ENCODE measurements around the gene BUD13. TPM values are rescaled to one million over a fixed set of nuclear protein-coding genes. Genes with fewer than 3 reads are reported as not detected.

The BUD13 gene
- total and polyA plus RNA-seq, 10 of the 15 experiments (the other 5 are each of a cell fraction or from before 2014, with no cell fraction given) = 10.9 to 36.5 (median 24.7) TPM

GRCh38 chr11:116725434-116726221, 47.2 kb downstream of the BUD13 start:
- ChIA-PET CTCF (no interaction called here), POLR2A (no interaction called here), SMC1A (ENCODE audit: uncharacterized antibody, unreplicated experiment) (no interaction called here), RAD21 (ENCODE audit: unreplicated experiment) (no interaction called here)
- no peak for ATAC-seq
- Histone ChIP-seq H3K79me2 (ENCODE audit: control insufficient read depth, insufficient read depth, low read length) (no peaks in the 10 kb centered on the region), H3K4me1 (ENCODE audit: control insufficient read depth, insufficient read depth, low read length) (no peaks in the 10 kb centered on the region), H3K4me3 (no peak overlapping the region), H3K36me3 (ENCODE audit: control insufficient read depth in 2 of 2, insufficient read depth in 2 of 2, low read length in 1 of 2) (no peaks in the 10 kb centered on the region), H4K20me1 (ENCODE audit: control insufficient read depth, insufficient read depth) (no peaks in the 10 kb centered on the region), H3K9ac (ENCODE audit: control insufficient read depth, insufficient read depth, low read length) (no peak overlapping the region), H3K27me3 (replicated peaks in 1 of 2; ENCODE audit: control insufficient read depth in 2 of 2, insufficient read depth in 2 of 2, low read length in 1 of 2) (no peaks in the 10 kb centered on the region; a peak in 2 of 4 replicates), H3K27ac (ENCODE audit: control insufficient read depth, insufficient read depth) (no peak overlapping the region), H3K4me2 (ENCODE audit: control insufficient read depth, insufficient read depth) (no peak overlapping the region), H3K9me3 (replicated peaks; ENCODE audit: control insufficient read depth, insufficient read depth, low read length) (no peaks in the 10 kb centered on the region), H2AFZ (ENCODE audit: control insufficient read depth, low read depth, low read length) (no peak overlapping the region)
- BruUV-seq (replicated peaks) = no TSS peak
- TF ChIP-seq NR2F1 (conservative IDR thresholded peaks at IDR 0.05) (no peak), ESRRA (IDR thresholded peaks at IDR 0.05; ENCODE audit: low read length) (no peak)
- TF ChIP-seq, protein P1, sequence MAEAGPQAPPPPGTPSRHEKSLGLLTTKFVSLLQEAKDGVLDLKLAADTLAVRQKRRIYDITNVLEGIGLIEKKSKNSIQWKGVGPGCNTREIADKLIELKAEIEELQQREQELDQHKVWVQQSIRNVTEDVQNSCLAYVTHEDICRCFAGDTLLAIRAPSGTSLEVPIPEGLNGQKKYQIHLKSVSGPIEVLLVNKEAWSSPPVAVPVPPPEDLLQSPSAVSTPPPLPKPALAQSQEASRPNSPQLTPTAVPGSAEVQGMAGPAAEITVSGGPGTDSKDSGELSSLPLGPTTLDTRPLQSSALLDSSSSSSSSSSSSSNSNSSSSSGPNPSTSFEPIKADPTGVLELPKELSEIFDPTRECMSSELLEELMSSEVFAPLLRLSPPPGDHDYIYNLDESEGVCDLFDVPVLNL (IDR thresholded peaks at IDR 0.05; ENCODE audit: low read depth, low read length) = no peak
- DNase-seq (ENCODE audit: low read depth, low spot score) = no peak
- intact Hi-C loops (cut with micrococcal nuclease; ENCODE audit: unreplicated experiment) (no loop called here), in situ Hi-C loops (cut with MboI) (no loop called here)
- FAIRE-seq = no peak
- 16% methylated on average over 17 of the region's 19 CpGs for WGBS (ENCODE audit: insufficient coverage, insufficient replicate concordance, low lambda C conversion rate, missing lambda C conversion rate)

GRCh38 chr11:116724813-116725212, 48.0 kb downstream of the BUD13 start:
- RAD21 ChIA-PET (ENCODE audit: unreplicated experiment) = no interaction called here
- 58% methylated on average over 6 of the region's 6 CpGs for WGBS (ENCODE audit: insufficient coverage, insufficient replicate concordance, low lambda C conversion rate, missing lambda C conversion rate)
- TF ChIP-seq IKZF1 (conservative IDR thresholded peaks at IDR 0.05) = no peak
- TF ChIP-seq YY1 (IDR thresholded peaks at IDR 0.05; ENCODE audit: low read depth, low read length) = no peak
- TF ChIP-seq BCL11A (IDR thresholded peaks at IDR 0.05; ENCODE audit: low read depth, low read length) = no peak
- no peak for TF ChIP-seq MLLT1 (IDR thresholded peaks at IDR 0.05)
- no peak for TF ChIP-seq HCFC1 (IDR thresholded peaks at IDR 0.05; ENCODE audit: low read length)
- no peak for TF ChIP-seq KDM1A (IDR thresholded peaks at IDR 0.05; ENCODE audit: borderline replicate concordance)
- TF ChIP-seq NBN (IDR thresholded peaks at IDR 0.05) = no peak
- no peak for TF ChIP-seq USF2 (IDR thresholded peaks at IDR 0.05; ENCODE audit: borderline replicate concordance, low read depth, low read length)
- TF ChIP-seq, protein P2, sequence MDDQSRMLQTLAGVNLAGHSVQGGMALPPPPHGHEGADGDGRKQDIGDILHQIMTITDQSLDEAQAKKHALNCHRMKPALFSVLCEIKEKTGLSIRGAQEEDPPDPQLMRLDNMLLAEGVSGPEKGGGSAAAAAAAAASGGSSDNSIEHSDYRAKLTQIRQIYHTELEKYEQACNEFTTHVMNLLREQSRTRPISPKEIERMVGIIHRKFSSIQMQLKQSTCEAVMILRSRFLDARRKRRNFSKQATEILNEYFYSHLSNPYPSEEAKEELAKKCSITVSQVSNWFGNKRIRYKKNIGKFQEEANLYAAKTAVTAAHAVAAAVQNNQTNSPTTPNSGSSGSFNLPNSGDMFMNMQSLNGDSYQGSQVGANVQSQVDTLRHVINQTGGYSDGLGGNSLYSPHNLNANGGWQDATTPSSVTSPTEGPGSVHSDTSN (IDR thresholded peaks at IDR 0.05; ENCODE audit: insufficient replicate concordance, low read depth, low read length) = no peak
- no peak for TF ChIP-seq TCF12 (IDR thresholded peaks at IDR 0.05; ENCODE audit: low read depth, low read length)
- TF ChIP-seq EZH2 (IDR thresholded peaks at IDR 0.05; ENCODE audit: borderline replicate concordance, control insufficient read depth, low read depth, low read length) = no peak

More at GRCh38 chr11:116724813-116725212, 48.0 kb downstream of the BUD13 start:
- H3K79me2 ChIP-seq (ENCODE audit: control insufficient read depth, insufficient read depth, low read length) = no peaks in the 10 kb centered on the region
- FAIRE-seq (no peak), ATAC-seq (no peak), DNase-seq (ENCODE audit: low read depth, low spot score) (no peak)
- ChIA-PET SMC1A (ENCODE audit: uncharacterized antibody, unreplicated experiment) (no interaction called here), CTCF (no interaction called here), POLR2A (no interaction called here)
- no peaks in the 10 kb centered on the region for H3K9me3 ChIP-seq (replicated peaks; ENCODE audit: control insufficient read depth, insufficient read depth, low read length)
- H3K27me3 ChIP-seq (replicated peaks in 1 of 2; ENCODE audit: control insufficient read depth in 2 of 2, insufficient read depth in 2 of 2, low read length in 1 of 2) = peaks cover 0 to 3% of the 10 kb centered on the region in 2 experiments
- H3K36me3 ChIP-seq (ENCODE audit: control insufficient read depth in 2 of 2, insufficient read depth in 2 of 2, low read length in 1 of 2) = no peaks in the 10 kb centered on the region
- no peak overlapping the region for H3K9ac ChIP-seq (ENCODE audit: control insufficient read depth, insufficient read depth, low read length)
- H3K4me1 ChIP-seq (ENCODE audit: control insufficient read depth, insufficient read depth, low read length) = no peaks in the 10 kb centered on the region
- no peak overlapping the region for H3K4me2 ChIP-seq (ENCODE audit: control insufficient read depth, insufficient read depth)
- H2AFZ ChIP-seq (ENCODE audit: control insufficient read depth, low read depth, low read length) = no peak overlapping the region
- in situ Hi-C loops (cut with MboI) (no loop called here), intact Hi-C loops (cut with micrococcal nuclease; ENCODE audit: unreplicated experiment) (no loop called here)
- H3K27ac ChIP-seq (ENCODE audit: control insufficient read depth, insufficient read depth) = no peak overlapping the region
- no TSS peak for BruUV-seq (replicated peaks)
- H3K4me3 ChIP-seq = no peak overlapping the region
- no peaks in the 10 kb centered on the region for H4K20me1 ChIP-seq (ENCODE audit: control insufficient read depth, insufficient read depth)
